CD4-positive, alpha-beta T cell (primary cell): Measurements from ENCODE around the gene CLK3. TPM values are rescaled to one million over a fixed set of nuclear protein-coding genes. Genes with fewer than 3 reads are reported as not detected.

Source experiments
- ATAC-seq: fragments of 200-7000 bp; cut with Tn5 transposase; one replicate; pipeline ENCODE4 v1.10.0; 2022; ENCODE audit warnings: mild to moderate bottlenecking; ENCODE audit not compliant: poor library complexity
- CTCF ChIA-PET: fragments of 350-600 bp; sonication (Branson Sonifier 250); formaldehyde crosslinking; loops from one replicate; lab custom pipeline; 2021; ENCODE audit warnings: antibody characterized with exemption, inconsistent platforms; lab: Charles Lee
- POLR2A ChIA-PET: fragments of 350-600 bp; sonication (Branson Sonifier 250); formaldehyde crosslinking; loops from one replicate; lab custom pipeline; 2021; ENCODE audit warnings: antibody characterized with exemption, inconsistent platforms; lab: Charles Lee
- DNase-seq, 14 experiments: peaks; one replicate each; pipeline ENCODE4 v3.0.0-alpha.2; 2013 to 2020; ENCODE audit warnings: mixed read lengths in 2 of 14
- H3K27ac ChIP-seq, 2 donors: one replicate each; pipeline versions ENCODE4 v1.5.1 to v1.7.0; 2013; ENCODE audit warnings: low read length in 2 of 2, low read depth in 1 of 2, mild to moderate bottlenecking in 1 of 2
- H3K27me3 ChIP-seq, 2 experiments: 1 replicate in 1 of 2; 2 replicates in 1 of 2; pipeline versions ENCODE4 v1.6.1 to v1.7.0; 2013; ENCODE audit warnings: low read length in 2 of 2, control low read depth in 1 of 2, mild to moderate bottlenecking in 1 of 2, moderate library complexity in 1 of 2; ENCODE audit not compliant: insufficient read depth in 2 of 2, control insufficient read depth in 1 of 2
- H3K36me3 ChIP-seq: one replicate; pipeline ENCODE4 v1.6.1; 2013; ENCODE audit warnings: low read length, control low read depth; ENCODE audit not compliant: insufficient read depth
- H3K4me1 ChIP-seq: one replicate; pipeline ENCODE4 v1.6.1; 2013; ENCODE audit warnings: low read length, control low read depth; ENCODE audit not compliant: insufficient read depth
- H3K4me3 ChIP-seq: one replicate; pipeline ENCODE4 v1.5.1; 2013; ENCODE audit warnings: mild to moderate bottlenecking, low read length, moderate library complexity
- H3K9me3 ChIP-seq, 2 experiments: 1 replicate in 1 of 2; 2 replicates in 1 of 2; pipeline versions ENCODE4 v1.6.1 to v1.7.0; 2013; ENCODE audit warnings: low read length in 2 of 2, mild to moderate bottlenecking in 2 of 2, control low read depth in 1 of 2, moderate library complexity in 1 of 2; ENCODE audit not compliant: control insufficient read depth in 1 of 2, insufficient read depth in 1 of 2
- H3K27ac Mint-ChIP-seq: one replicate; pipeline ENCODE4 v1.8.0; 2020; ENCODE audit warnings: mixed read lengths
- H3K27me3 Mint-ChIP-seq: one replicate; pipeline ENCODE4 v1.8.0; 2021; ENCODE audit warnings: mixed read lengths
- H3K36me3 Mint-ChIP-seq: one replicate; pipeline ENCODE4 v1.8.0; 2021; ENCODE audit warnings: low read depth, mixed read lengths
- H3K4me1 Mint-ChIP-seq: one replicate; pipeline ENCODE4 v1.8.0; 2021; ENCODE audit warnings: low read depth, mixed read lengths
- H3K4me3 Mint-ChIP-seq: one replicate; pipeline ENCODE4 v1.8.0; 2020; ENCODE audit warnings: mild to moderate bottlenecking, mixed read lengths
- H3K9me3 Mint-ChIP-seq: one replicate; pipeline ENCODE4 v1.8.0; 2020; ENCODE audit warnings: mixed read lengths
- intact Hi-C, 2 experiments: fragments of 100-400 bp; cut with DNase I in 1 of 2; cut with micrococcal nuclease in 1 of 2; formaldehyde crosslinking; loops; one replicate each; pipeline versions ENCODE4 v1.15.1 to v1.9.0; 2023 to 2025; cut with DNase I, micrococcal nuclease
- total RNA-seq, 174 experiments: library from RNA in 2 of 174; stranded (reverse) in 2 of 174; gene quantifications; one replicate each; pipeline ENCODE4 v1.2.3 and lab custom pipeline; 2021 to 2026
- TF ChIP-seq, protein P1 (sequence below): fragments of 200-600 bp; IDR thresholded peaks from one replicate; pipeline ENCODE4 v1.8.0; 2022; ENCODE audit warnings: antibody characterized with exemption, mild to moderate bottlenecking

CLK3 gene
- total RNA-seq, 2 experiments from 2014 or later, result 275 to 293 TPM

DNA sequence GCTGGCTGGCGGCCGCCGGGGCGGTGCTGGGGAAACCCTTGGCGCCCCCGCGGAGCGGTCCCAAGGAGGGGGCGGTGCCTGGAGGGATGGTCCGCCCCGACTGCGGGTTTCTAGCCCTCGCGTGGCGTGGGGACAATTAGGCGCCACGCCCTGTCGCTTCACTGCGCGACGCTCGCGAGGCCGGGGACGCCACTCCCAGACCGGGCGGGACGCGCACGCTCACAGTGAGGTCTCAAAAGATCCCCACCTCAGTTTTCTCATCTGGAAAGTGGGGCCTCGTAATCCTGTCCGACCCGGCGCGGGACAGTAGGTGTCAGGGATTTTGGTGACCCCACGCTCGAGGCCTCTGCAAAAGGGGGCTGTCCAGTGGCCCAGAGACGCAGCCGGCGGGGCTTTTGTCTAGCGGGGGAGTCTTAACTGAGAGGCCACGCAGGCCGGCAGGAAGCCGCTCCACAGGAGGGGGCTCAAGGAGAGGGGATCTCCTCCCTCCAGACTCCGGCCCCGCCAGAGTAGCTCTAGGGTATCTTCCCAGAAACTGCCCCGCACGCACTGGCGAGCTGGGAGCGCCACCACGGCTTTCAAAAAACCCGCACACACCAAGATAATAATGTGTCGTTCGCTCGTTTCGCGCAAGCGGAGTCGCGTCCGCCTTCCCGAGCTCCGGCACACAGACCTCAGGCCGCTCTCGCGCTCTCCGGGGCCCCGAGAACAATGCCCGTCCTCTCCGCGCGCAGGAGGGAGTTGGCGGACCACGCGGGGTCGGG lies 710 bp upstream of the CLK3 start:
- Mint-ChIP-seq H3K36me3 (peaks cover 40% of the 10 kb centered on the region), H3K27ac (peak overlapping the region; percentile 99), H3K4me1 (peaks cover 36% of the 10 kb centered on the region), H3K27me3 (no peaks in the 10 kb centered on the region), H3K9me3 (no peaks in the 10 kb centered on the region), H3K4me3 (peak overlapping the region; percentile 94)
- DNase-seq (peak in 13 of 14 experiments; percentile 78 to 98 (median 88)), ATAC-seq (peak; percentile 65)
- Histone ChIP-seq H3K9me3 (no peaks in the 10 kb centered on the region), H3K36me3 (peaks cover 15% of the 10 kb centered on the region), H3K27me3 (no peaks in the 10 kb centered on the region), H3K4me1 (peaks cover 55% of the 10 kb centered on the region), H3K4me3 (peak overlapping the region; percentile 82), H3K27ac (peak overlapping the region; percentile 95)
- intact Hi-C loops, result loop anchor here (1.0 to 10.0 kb wide), 11 partner anchors 73 to 1030 kb away; partner anchors contain the start of genes ARID3B (in 2 of the 2), PML (in 2 of the 2), STOML1 (in 2 of the 2) and C15orf39 (in 1 of the 2)
- ChIA-PET CTCF (interaction anchor here (0.6 to 1.1 kb wide), 4 partner anchors 17 to 287 kb away, joined by 3 to 4 read pairs (median 3); no protein-coding TSS in a partner anchor), POLR2A (interaction anchor here (0.6 to 5.6 kb wide), 27 partner anchors 12 to 1025 kb away, joined by 3 to 61 read pairs (median 6); partner anchors contain the start of genes ARID3B, COX5A, CSK and CYP1A1)
- TF ChIP-seq, protein P1, sequence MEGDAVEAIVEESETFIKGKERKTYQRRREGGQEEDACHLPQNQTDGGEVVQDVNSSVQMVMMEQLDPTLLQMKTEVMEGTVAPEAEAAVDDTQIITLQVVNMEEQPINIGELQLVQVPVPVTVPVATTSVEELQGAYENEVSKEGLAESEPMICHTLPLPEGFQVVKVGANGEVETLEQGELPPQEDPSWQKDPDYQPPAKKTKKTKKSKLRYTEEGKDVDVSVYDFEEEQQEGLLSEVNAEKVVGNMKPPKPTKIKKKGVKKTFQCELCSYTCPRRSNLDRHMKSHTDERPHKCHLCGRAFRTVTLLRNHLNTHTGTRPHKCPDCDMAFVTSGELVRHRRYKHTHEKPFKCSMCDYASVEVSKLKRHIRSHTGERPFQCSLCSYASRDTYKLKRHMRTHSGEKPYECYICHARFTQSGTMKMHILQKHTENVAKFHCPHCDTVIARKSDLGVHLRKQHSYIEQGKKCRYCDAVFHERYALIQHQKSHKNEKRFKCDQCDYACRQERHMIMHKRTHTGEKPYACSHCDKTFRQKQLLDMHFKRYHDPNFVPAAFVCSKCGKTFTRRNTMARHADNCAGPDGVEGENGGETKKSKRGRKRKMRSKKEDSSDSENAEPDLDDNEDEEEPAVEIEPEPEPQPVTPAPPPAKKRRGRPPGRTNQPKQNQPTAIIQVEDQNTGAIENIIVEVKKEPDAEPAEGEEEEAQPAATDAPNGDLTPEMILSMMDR, result no peak

DNA sequence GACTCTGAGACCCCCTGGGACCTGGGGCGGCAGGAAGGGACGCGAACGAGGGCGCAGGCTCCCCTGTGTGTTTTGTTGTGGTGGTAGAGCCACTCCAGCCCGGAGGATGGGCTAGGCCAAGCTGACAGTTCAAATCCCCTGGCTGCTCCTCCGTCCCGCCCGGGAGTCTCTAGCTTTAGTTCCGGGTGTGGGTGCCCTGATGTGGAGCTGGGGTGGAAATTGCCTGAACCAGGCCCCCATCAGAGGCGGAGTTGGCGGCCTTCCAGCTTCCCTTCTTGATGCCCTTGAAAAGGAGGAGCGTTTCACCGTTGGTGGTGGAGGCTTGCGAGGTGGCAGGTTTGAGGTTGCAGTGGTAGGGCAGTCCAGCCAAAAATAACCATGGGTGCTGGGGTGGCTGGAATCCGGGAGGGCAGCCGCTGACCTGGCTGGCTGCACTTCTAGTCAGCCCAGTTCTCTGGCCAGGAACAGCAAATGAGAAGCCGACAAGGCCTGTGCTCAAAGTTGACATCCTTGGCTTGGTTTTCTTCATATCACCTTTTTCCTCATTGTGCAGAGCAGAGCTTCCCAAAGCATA lies 817 bp downstream of the CLK3 start:
- peak overlapping the region; percentile 95 to 98 for H3K27ac ChIP-seq
- H3K9me3 ChIP-seq, result no peaks in the 10 kb centered on the region
- CTCF ChIA-PET, result interaction anchor here (0.6 to 2.1 kb wide), 3 partner anchors 15 to 754 kb away, joined by 3 to 9 read pairs (median 8); no protein-coding TSS in a partner anchor
- peak overlapping the region; percentile 100 for H3K4me3 ChIP-seq
- TF ChIP-seq, protein P1, result no peak
- Mint-ChIP-seq H3K27me3 (no peaks in the 10 kb centered on the region), H3K9me3 (no peaks in the 10 kb centered on the region), H3K4me3 (peak overlapping the region; percentile 94), H3K4me1 (peaks cover 49% of the 10 kb centered on the region), H3K36me3 (peaks cover 55% of the 10 kb centered on the region), H3K27ac (peak overlapping the region; percentile 99)
- H3K27me3 ChIP-seq, result no peaks in the 10 kb centered on the region
- intact Hi-C loops, result loop anchor here (5.0 to 10.0 kb wide), 6 partner anchors 76 to 1028 kb away; partner anchors contain the start of genes C15orf39 (in 1 of the 2), IMP3 (in 1 of the 2), PML (in 1 of the 2) and SIN3A (in 1 of the 2)
- peak; percentile 7 for ATAC-seq
- POLR2A ChIA-PET, result interaction anchor here (0.6 to 5.6 kb wide), 24 partner anchors 8 to 1023 kb away, joined by 3 to 61 read pairs (median 5); partner anchors contain the start of genes ARID3B, COX5A, CPLX3 and CSK
- peaks cover 31% of the 10 kb centered on the region for H3K36me3 ChIP-seq
- peak; percentile 45 to 86 (median 66) for DNase-seq
- H3K4me1 ChIP-seq, result peaks cover 70% of the 10 kb centered on the region

DNA sequence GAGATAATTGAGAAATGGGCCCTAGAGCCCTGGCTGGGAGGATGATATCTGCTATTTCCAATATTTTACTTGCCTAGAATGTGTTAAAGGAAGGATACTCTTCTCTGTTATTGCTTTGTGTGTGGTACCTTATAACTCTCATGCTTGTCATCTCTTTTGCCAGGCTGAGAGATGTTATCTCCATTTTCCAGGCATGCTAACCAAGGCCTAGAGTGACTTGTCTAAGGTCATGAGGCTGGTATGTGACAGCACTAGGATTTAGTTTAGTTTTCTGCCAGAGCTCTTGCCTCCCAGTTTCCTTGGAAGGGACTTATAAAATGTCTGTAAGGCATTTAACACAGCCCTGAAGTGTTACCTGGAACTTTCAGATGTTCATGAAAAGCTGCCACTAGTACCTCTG lies 1.4 kb downstream of the CLK3 start:
- H3K4me1 Mint-ChIP-seq, result peaks cover 49% of the 10 kb centered on the region

More for the DNA sequence above, 1.4 kb downstream of the CLK3 start:
- H3K27me3 Mint-ChIP-seq, result no peaks in the 10 kb centered on the region
- H3K4me1 ChIP-seq, result peaks cover 72% of the 10 kb centered on the region
- H3K27ac ChIP-seq, result peak overlapping the region; percentile 95 to 98
- no peaks in the 10 kb centered on the region for H3K9me3 Mint-ChIP-seq
- H3K4me3 Mint-ChIP-seq, result peak overlapping the region; percentile 94
- H3K9me3 ChIP-seq, result no peaks in the 10 kb centered on the region
- CTCF ChIA-PET, result interaction anchor here (0.6 to 2.1 kb wide), 4 partner anchors 15 to 754 kb away, joined by 3 to 9 read pairs (median 6); no protein-coding TSS in a partner anchor
- peaks cover 36% of the 10 kb centered on the region for H3K36me3 ChIP-seq
- peak overlapping the region; percentile 100 for H3K4me3 ChIP-seq
- DNase-seq (no peak), ATAC-seq (no peak)
- POLR2A ChIA-PET, result interaction anchor here (0.6 to 5.6 kb wide), 12 partner anchors 9 to 751 kb away, joined by 3 to 61 read pairs (median 6); partner anchors contain the start of genes ARID3B, CSK, MAN2C1 and PPCDC
- TF ChIP-seq, protein P1, result no peak
- intact Hi-C loops, result loop anchor here (5.0 to 10.0 kb wide), 6 partner anchors 75 to 1028 kb away; partner anchors contain the start of genes C15orf39 (in 1 of the 2), IMP3 (in 1 of the 2), PML (in 1 of the 2) and SIN3A (in 1 of the 2)
- H3K27me3 ChIP-seq, result no peaks in the 10 kb centered on the region
- peaks cover 60% of the 10 kb centered on the region for H3K36me3 Mint-ChIP-seq
- peak overlapping the region; percentile 99 for H3K27ac Mint-ChIP-seq
